Measurements from ENCODE around the gene PROX2. TPM values are rescaled to one million over a fixed set of nuclear protein-coding genes. Genes with fewer than 3 reads are reported as not detected.

Gene PROX2
- total and polyA plus RNA-seq, 12 donors, result 0.08 TPM; not detected in 11

DNA sequence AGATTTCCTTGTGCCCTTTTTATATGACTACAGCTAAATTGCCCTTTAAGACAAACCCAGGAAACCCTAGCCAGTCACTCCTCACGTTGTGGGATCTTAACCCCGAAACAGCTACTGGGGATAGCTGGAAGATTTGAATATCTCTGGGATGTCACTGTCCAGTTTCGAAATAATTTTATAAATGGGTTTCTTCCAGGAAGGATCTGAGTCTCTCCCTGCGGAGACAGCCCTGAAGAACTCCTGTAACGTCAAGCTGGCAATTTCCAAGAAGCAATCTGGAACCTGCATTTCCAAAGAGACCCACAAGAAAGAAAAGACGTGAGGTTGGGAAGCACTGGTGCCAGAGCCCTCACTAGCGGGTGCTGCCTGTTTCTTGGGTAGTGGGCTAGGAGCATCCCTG, 20.9 kb downstream of the PROX2 start:
- Histone ChIP-seq H3K4me1 (replicated peaks in 1 of 2) (no peaks in the 10 kb centered on the region), H3K4me3 (no peak overlapping the region), H3K27ac (peak overlapping the region in 1 of 5 donors; percentile 59), H3K9me3 (replicated peaks in 1 of 3) (no peaks in the 10 kb centered on the region), H3K36me3 (replicated peaks in 1 of 2) (no peaks in the 10 kb centered on the region), H3K27me3 (no peaks in the 10 kb centered on the region)
- no peak for DNase-seq
- TF ChIP-seq POLR2A (IDR thresholded peaks at IDR 0.05), result no peak
- TF ChIP-seq, protein P1, sequence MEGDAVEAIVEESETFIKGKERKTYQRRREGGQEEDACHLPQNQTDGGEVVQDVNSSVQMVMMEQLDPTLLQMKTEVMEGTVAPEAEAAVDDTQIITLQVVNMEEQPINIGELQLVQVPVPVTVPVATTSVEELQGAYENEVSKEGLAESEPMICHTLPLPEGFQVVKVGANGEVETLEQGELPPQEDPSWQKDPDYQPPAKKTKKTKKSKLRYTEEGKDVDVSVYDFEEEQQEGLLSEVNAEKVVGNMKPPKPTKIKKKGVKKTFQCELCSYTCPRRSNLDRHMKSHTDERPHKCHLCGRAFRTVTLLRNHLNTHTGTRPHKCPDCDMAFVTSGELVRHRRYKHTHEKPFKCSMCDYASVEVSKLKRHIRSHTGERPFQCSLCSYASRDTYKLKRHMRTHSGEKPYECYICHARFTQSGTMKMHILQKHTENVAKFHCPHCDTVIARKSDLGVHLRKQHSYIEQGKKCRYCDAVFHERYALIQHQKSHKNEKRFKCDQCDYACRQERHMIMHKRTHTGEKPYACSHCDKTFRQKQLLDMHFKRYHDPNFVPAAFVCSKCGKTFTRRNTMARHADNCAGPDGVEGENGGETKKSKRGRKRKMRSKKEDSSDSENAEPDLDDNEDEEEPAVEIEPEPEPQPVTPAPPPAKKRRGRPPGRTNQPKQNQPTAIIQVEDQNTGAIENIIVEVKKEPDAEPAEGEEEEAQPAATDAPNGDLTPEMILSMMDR (IDR thresholded peaks at IDR 0.05), result no peak
- WGBS, 4 donors, result 40 to 58% (median 52%) methylated on average over 5 to 7 of the region's 7 CpGs
- intact Hi-C loops (cut with DNase I), result no loop called here

DNA sequence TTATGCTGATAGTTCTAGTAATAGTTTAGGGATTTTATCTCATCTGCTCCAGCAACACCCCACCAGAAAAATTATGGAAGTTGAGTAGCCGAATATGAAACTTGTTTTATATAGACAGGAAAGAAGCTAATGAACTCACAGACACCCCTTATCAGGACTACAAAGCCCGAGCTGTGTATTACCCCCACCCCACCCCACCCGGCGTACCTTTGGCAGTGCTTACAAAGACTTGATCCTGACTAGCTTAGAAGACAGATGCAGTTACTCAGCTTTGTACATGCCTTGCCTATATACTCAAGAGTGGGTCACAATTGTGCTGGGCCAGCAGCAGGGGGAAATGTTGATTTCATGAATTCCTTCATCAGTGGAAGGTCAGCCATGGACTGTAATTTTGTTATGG, 22.4 kb downstream of the PROX2 start:
- no peaks in the 10 kb centered on the region for H3K9me3 ChIP-seq (replicated peaks in 1 of 3)
- 44 to 55% (median 47%) methylated on average over 4 of the region's 4 CpGs for WGBS, 4 donors
- no peaks in the 10 kb centered on the region for H3K27me3 ChIP-seq
- H3K27ac ChIP-seq, result peak overlapping the region in 1 of 5 donors; percentile 64
- intact Hi-C loops (cut with DNase I), result no loop called here
- H3K4me3 ChIP-seq, result no peak overlapping the region
- TF ChIP-seq, protein P1 (IDR thresholded peaks at IDR 0.05), result no peak
- TF ChIP-seq POLR2A (IDR thresholded peaks at IDR 0.05), result no peak
- no peak for DNase-seq
- no peaks in the 10 kb centered on the region for H3K4me1 ChIP-seq (replicated peaks in 1 of 2)
- H3K36me3 ChIP-seq (replicated peaks in 1 of 2), result no peaks in the 10 kb centered on the region

DNA sequence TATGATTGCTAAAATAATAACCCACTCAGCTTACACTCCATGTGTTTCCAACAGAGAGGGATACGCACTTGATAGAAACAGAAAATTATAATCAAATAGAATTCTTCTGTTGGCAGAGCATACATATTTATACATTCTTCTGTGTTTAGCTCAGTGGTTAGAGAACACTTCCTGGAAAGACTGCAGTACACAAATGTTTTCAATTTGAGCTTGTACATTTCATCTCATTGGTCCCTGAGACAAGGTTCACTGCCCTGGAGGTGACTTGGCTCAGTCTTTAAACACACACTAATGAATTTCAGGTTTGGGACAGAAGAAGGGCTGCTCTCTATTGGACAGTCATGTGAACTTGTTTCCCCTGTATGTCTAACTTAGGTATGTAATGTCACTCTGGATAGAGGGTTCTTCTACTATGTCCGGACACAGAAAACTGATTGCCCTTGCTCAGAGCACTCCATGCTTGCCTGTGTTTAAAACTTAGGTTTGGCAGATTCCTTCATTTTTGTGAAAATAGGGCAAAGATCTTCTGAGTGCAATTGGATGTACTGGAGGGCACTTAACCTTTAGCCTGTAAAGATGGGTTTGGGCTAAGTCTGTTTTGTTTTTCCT, 22.9 kb downstream of the PROX2 start:
- Histone ChIP-seq H3K9me3 (replicated peaks in 1 of 3) (no peaks in the 10 kb centered on the region), H3K36me3 (replicated peaks in 1 of 2) (no peaks in the 10 kb centered on the region), H3K4me1 (replicated peaks in 1 of 2) (no peaks in the 10 kb centered on the region), H3K4me3 (no peak overlapping the region), H3K27ac (peak overlapping the region in 1 of 5 donors; percentile 64), H3K27me3 (no peaks in the 10 kb centered on the region)
- intact Hi-C loops (cut with DNase I), result no loop called here
- TF ChIP-seq, protein P1 (IDR thresholded peaks at IDR 0.05), result no peak
- no peak for TF ChIP-seq POLR2A (IDR thresholded peaks at IDR 0.05)
- no peak for DNase-seq
- 35 to 63% (median 57%) methylated on average over 2 of the region's 2 CpGs for WGBS, 4 donors

DNA sequence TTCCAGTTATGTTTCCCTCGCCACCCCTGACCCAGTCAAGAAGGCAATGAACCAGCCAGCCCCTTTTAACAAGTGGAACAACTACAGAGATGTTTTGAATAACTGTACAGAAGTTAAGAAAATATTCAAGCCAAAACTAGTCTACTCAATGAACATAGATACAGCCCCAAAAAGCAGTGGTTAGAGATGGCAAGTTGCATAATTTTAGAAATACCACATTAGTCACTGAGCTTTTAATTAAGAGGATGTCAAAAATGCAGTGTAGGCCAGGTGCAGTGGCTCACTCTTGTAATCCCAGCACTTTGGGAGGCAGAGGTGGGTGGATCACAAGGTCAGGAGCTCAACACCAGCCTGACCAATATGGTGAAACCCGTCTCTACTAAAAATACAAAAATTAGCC, 27.2 kb downstream of the PROX2 start:
- no peaks in the 10 kb centered on the region for H3K36me3 ChIP-seq (replicated peaks in 1 of 2)
- H3K27me3 ChIP-seq, result no peaks in the 10 kb centered on the region
- no peaks in the 10 kb centered on the region for H3K9me3 ChIP-seq (replicated peaks in 1 of 3)
- no peak overlapping the region for H3K27ac ChIP-seq
- intact Hi-C loops (cut with DNase I), result no loop called here
- DNase-seq, result no peak
- TF ChIP-seq, protein P1 (IDR thresholded peaks at IDR 0.05), result no peak
- TF ChIP-seq POLR2A (IDR thresholded peaks at IDR 0.05), result no peak
- no peaks in the 10 kb centered on the region for H3K4me1 ChIP-seq (replicated peaks in 1 of 2)
- H3K4me3 ChIP-seq, result no peak overlapping the region
- 71 to 90% (median 86%) methylated on average over 2 of the region's 2 CpGs for WGBS, 4 donors

All from adrenal gland (tissue), 12 donors.